Gastrocnemius medialis (tissue), 4 donors: ENCODE results near the gene TBC1D2.

Experiments
- POLR2A ChIP-seq, 2 donors: fragments of 450-650 bp; IDR thresholded peaks; one replicate each; pipeline ENCODE4 v1.6.1; 2017; ENCODE audit warnings: antibody characterized with exemption in 2 of 2, mild to moderate bottlenecking in 2 of 2, moderate library complexity in 2 of 2
- TF ChIP-seq, protein P1 (sequence below), 5 experiments: fragments of 450-650 bp in 3 of 5; fragments of 200-600 bp in 2 of 5; sonication (generic) in 2 of 5; IDR thresholded peaks in 4 of 5; conservative IDR thresholded peaks in 1 of 5; 1 replicate in 4 of 5; 2 replicates in 1 of 5; pipeline ENCODE4 v1.5.1; 2016 to 2019; ENCODE audit warnings: antibody characterized with exemption in 5 of 5, mild to moderate bottlenecking in 3 of 5, moderate library complexity in 3 of 5

DNA sequence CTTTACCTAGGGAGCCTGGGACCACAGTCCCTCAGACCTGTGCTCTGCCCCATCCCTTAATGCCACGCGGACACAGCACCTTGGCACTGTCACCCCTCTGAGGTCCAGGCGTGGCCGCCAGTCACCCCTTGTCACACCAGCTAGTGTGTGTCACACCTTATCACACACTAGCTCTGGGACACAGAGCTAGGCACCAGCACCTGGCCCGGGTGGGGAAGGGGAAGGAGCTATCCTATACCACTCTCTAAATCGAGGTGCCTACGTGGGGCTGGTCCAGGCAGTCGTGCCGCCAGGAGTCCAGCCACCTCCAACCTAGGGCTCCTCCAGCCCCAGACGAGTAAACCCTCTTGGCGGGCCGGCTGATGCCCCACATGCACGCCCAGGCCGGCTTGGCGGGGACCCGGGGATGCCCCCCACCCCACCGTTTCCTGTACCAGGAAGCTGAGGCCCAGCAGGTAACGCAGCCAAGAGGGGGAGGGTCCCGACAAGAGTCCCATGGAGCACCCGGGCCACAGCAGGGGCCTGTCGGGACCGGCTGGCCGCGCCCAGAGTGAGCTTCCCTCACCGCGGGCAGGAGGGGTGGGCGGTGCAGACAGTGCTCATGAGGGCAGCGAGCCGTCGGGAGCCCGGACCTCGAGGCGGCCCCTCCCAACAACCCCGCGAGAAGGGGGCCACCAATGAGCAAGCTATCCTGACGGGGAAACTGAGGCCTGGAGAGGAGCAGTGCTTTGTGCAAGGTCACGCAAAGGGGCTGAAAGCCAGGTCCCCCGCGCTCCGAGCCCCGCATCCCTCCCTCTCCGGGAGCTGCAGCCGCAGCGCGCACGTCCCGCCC lies 63.6 kb downstream of the TBC1D2 start:
- TF ChIP-seq, protein P1, sequence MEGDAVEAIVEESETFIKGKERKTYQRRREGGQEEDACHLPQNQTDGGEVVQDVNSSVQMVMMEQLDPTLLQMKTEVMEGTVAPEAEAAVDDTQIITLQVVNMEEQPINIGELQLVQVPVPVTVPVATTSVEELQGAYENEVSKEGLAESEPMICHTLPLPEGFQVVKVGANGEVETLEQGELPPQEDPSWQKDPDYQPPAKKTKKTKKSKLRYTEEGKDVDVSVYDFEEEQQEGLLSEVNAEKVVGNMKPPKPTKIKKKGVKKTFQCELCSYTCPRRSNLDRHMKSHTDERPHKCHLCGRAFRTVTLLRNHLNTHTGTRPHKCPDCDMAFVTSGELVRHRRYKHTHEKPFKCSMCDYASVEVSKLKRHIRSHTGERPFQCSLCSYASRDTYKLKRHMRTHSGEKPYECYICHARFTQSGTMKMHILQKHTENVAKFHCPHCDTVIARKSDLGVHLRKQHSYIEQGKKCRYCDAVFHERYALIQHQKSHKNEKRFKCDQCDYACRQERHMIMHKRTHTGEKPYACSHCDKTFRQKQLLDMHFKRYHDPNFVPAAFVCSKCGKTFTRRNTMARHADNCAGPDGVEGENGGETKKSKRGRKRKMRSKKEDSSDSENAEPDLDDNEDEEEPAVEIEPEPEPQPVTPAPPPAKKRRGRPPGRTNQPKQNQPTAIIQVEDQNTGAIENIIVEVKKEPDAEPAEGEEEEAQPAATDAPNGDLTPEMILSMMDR (IDR thresholded peaks at IDR 0.05 in 4 of 5, conservative IDR thresholded peaks at IDR 0.05 in 1 of 5) = no peak
- no peak for TF ChIP-seq POLR2A (IDR thresholded peaks at IDR 0.05)
